HG02642 (cell line): Measurements from ENCODE around the gene BIRC7.

Experiments used
- ATAC-seq: cut with Tn5 transposase; IDR thresholded peaks from one replicate; pipeline ENCODE4 v1.9.1; 2021; ENCODE audit warnings: mild to moderate bottlenecking; ENCODE audit not compliant: unreplicated experiment, poor library complexity

BIRC7 gene

GRCh38 chr20:63261060-63261794, 25.5 kb downstream of the BIRC7 start:
- ATAC-seq: no peak

- no peak for ATAC-seq
Observed at GRCh38 chr20:63261795-63262528, 26.3 kb downstream of the BIRC7 start.

GRCh38 chr20:63262836-63263235, 27.1 kb downstream of the BIRC7 start:
- no peak for ATAC-seq

- ATAC-seq: no peak
Observed at GRCh38 chr20:63264000-63264399, 28.3 kb downstream of the BIRC7 start.

GRCh38 chr20:63264519-63264918, 28.8 kb downstream of the BIRC7 start:
- ATAC-seq: no peak

GRCh38 chr20:63265891-63266515, 30.3 kb downstream of the BIRC7 start:
- ATAC-seq: no peak

GRCh38 chr20:63267691-63268090, 32.0 kb downstream of the BIRC7 start:
- ATAC-seq: no peak

- ATAC-seq: no peak
Observed at GRCh38 chr20:63268256-63268655, 32.6 kb downstream of the BIRC7 start.

GRCh38 chr20:63268671-63269439, 33.1 kb downstream of the BIRC7 start:
- no peak for ATAC-seq

- no peak for ATAC-seq
Observed at GRCh38 chr20:63269724-63270123, 34.0 kb downstream of the BIRC7 start.

- ATAC-seq: no peak
Observed at GRCh38 chr20:63270606-63271325, 35.1 kb downstream of the BIRC7 start.

- ATAC-seq: peak; percentile 89
Observed at GRCh38 chr20:63272105-63273058, 36.7 kb downstream of the BIRC7 start, which contains the start of gene ARFGAP1. Gene ARFGAP1, plus strand, starts transcription at chr20:63272813. Its CDS starts 2,768 bp downstream, at chr20:63275581.

GRCh38 chr20:63273059-63273579, 37.4 kb downstream of the BIRC7 start:
- ATAC-seq: no peak

- ATAC-seq: no peak
Observed at GRCh38 chr20:63273635-63274380, 38.1 kb downstream of the BIRC7 start.

- no peak for ATAC-seq
Observed at GRCh38 chr20:63274381-63275228, 38.9 kb downstream of the BIRC7 start.

- ATAC-seq: no peak
Observed at GRCh38 chr20:63275825-63276224, 40.1 kb downstream of the BIRC7 start.

- ATAC-seq: no peak
Observed at GRCh38 chr20:63276956-63277355, 41.3 kb downstream of the BIRC7 start.
